ENCODE results near the gene RPUSD3.
"Not testable (repeated sequence)": the region's sequence is repeated elsewhere in the genome, so short reads cannot be mapped to it uniquely, and the experiment has no call there.

The RPUSD3 gene

GRCh38 chr3:9866639-9867038 is 22.8 kb upstream of the RPUSD3 start:
- DNase-seq (ENCODE audit: insufficient read length, low spot score) (no peak), FAIRE-seq (no peak)

- FAIRE-seq; DNase-seq (ENCODE audit: insufficient read length, low spot score): not testable (repeated sequence)
Observed at GRCh38 chr3:9865125-9865637, 21.4 kb upstream of the RPUSD3 start.

- FAIRE-seq (no peak), DNase-seq (ENCODE audit: insufficient read length, low spot score) (no peak)
Observed at GRCh38 chr3:9864200-9864927, 20.6 kb upstream of the RPUSD3 start.

- no peak for FAIRE-seq
- DNase-seq (ENCODE audit: insufficient read length, low spot score) = no peak
Observed at GRCh38 chr3:9863058-9863772, 19.4 kb upstream of the RPUSD3 start.

GRCh38 chr3:9862391-9863057 is 18.7 kb upstream of the RPUSD3 start:
- DNase-seq (ENCODE audit: insufficient read length, low spot score) (peak; percentile 31), FAIRE-seq (no peak)

GRCh38 chr3:9861626-9862130 is 17.9 kb upstream of the RPUSD3 start:
- no peak for DNase-seq (ENCODE audit: insufficient read length, low spot score)
- no peak for FAIRE-seq

- FAIRE-seq = no peak
Observed at GRCh38 chr3:9861201-9861600, 17.4 kb upstream of the RPUSD3 start.

GRCh38 chr3:9859530-9860025 is 15.8 kb upstream of the RPUSD3 start:
- DNase-seq (ENCODE audit: insufficient read length, low spot score) (no peak), FAIRE-seq (no peak)

More at GRCh38 chr3:9861201-9861600, 17.4 kb upstream of the RPUSD3 start:
- no peak for DNase-seq (ENCODE audit: insufficient read length, low spot score)

- FAIRE-seq (no peak), DNase-seq (ENCODE audit: insufficient read length, low spot score) (no peak)
Observed at GRCh38 chr3:9855594-9855993, 11.8 kb upstream of the RPUSD3 start.

- not testable (repeated sequence) for FAIRE-seq; DNase-seq (ENCODE audit: insufficient read length, low spot score)
Observed at GRCh38 chr3:9854291-9854940, 10.6 kb upstream of the RPUSD3 start.

- DNase-seq (ENCODE audit: insufficient read length, low spot score) (no peak), FAIRE-seq (no peak)
Observed at GRCh38 chr3:9852528-9852927, 8.7 kb upstream of the RPUSD3 start.

- DNase-seq (ENCODE audit: insufficient read length, low spot score); FAIRE-seq: not testable (repeated sequence)
Observed at GRCh38 chr3:9851926-9852325, 8.1 kb upstream of the RPUSD3 start.

- FAIRE-seq; DNase-seq (ENCODE audit: insufficient read length, low spot score): not testable (repeated sequence)
Observed at GRCh38 chr3:9851383-9851782, 7.6 kb upstream of the RPUSD3 start.

- not testable (repeated sequence) for FAIRE-seq; DNase-seq (ENCODE audit: insufficient read length, low spot score)
Observed at GRCh38 chr3:9848860-9849259, 5.1 kb upstream of the RPUSD3 start.

GRCh38 chr3:9847870-9848269 is 4.1 kb upstream of the RPUSD3 start:
- not testable (repeated sequence) for FAIRE-seq; DNase-seq (ENCODE audit: insufficient read length, low spot score)

- no peak for FAIRE-seq
- DNase-seq (ENCODE audit: insufficient read length, low spot score) = no peak
Observed at GRCh38 chr3:9846931-9847488, 3.2 kb upstream of the RPUSD3 start.

- FAIRE-seq (no peak), DNase-seq (ENCODE audit: insufficient read length, low spot score) (no peak)
Observed at GRCh38 chr3:9846231-9846630, 2.4 kb upstream of the RPUSD3 start.

GRCh38 chr3:9841015-9841414 is 2.8 kb downstream of the RPUSD3 start:
- FAIRE-seq (no peak), DNase-seq (ENCODE audit: insufficient read length, low spot score) (no peak)

GRCh38 chr3:9838856-9839255 is 5.0 kb downstream of the RPUSD3 start:
- no peak for DNase-seq (ENCODE audit: insufficient read length, low spot score)
- FAIRE-seq = no peak

Data from GM19239 (cell line).